Central memory CD4-positive, alpha-beta T cell (primary cell): ENCODE results near the gene SNX7.

Experiments used
- DNase-seq: peaks from one replicate; pipeline ENCODE4 v3.0.0; 2022

SNX7 gene

GRCh38 chr1:98697781-98698180, 36.3 kb downstream of the SNX7 start:
- DNase-seq: no peak

GRCh38 chr1:98698625-98699024, 37.1 kb downstream of the SNX7 start:
- DNase-seq: no peak

- DNase-seq: no peak
Observed at GRCh38 chr1:98700228-98700627, 38.7 kb downstream of the SNX7 start.

- DNase-seq: no peak
Observed at GRCh38 chr1:98702976-98703375, 41.5 kb downstream of the SNX7 start.

GRCh38 chr1:98704474-98704873, 43.0 kb downstream of the SNX7 start:
- DNase-seq: no peak

- DNase-seq: no peak
Observed at GRCh38 chr1:98704971-98705370, 43.5 kb downstream of the SNX7 start.

- DNase-seq: no peak
Observed at GRCh38 chr1:98705591-98705990, 44.1 kb downstream of the SNX7 start.

GRCh38 chr1:98706173-98706843, 44.8 kb downstream of the SNX7 start:
- DNase-seq: no peak

- DNase-seq: no peak
Observed at GRCh38 chr1:98707556-98707955, 46.0 kb downstream of the SNX7 start.

- DNase-seq: no peak
Observed at GRCh38 chr1:98709906-98710305, 48.4 kb downstream of the SNX7 start.

- no peak for DNase-seq
Observed at GRCh38 chr1:98723574-98723973, 62.1 kb downstream of the SNX7 start.

- DNase-seq: no peak
Observed at GRCh38 chr1:98732985-98733781, 71.7 kb downstream of the SNX7 start.

- DNase-seq: no peak
Observed at GRCh38 chr1:98733782-98734112, 72.2 kb downstream of the SNX7 start.

- DNase-seq: no peak
Observed at GRCh38 chr1:98735756-98736155, 74.2 kb downstream of the SNX7 start.

- DNase-seq: no peak
Observed at GRCh38 chr1:98737835-98738234, 76.3 kb downstream of the SNX7 start.

GRCh38 chr1:98739762-98740161, 78.2 kb downstream of the SNX7 start:
- no peak for DNase-seq

- no peak for DNase-seq
Observed at GRCh38 chr1:98741164-98741563, 79.6 kb downstream of the SNX7 start.

- peak; percentile 3 for DNase-seq
Observed at GRCh38 chr1:98749152-98749756, 87.7 kb downstream of the SNX7 start.

- no peak for DNase-seq
Observed at GRCh38 chr1:98754176-98754575, 92.7 kb downstream of the SNX7 start.

- DNase-seq: no peak
Observed at GRCh38 chr1:98761219-98761865, 99.8 kb downstream of the SNX7 start.

GRCh38 chr1:98763488-98764150, 102.1 kb downstream of the SNX7 start:
- DNase-seq: no peak

- no peak for DNase-seq
Observed at GRCh38 chr1:98764485-98764884, 103.0 kb downstream of the SNX7 start.

- DNase-seq: no peak
Observed at GRCh38 chr1:98766255-98766654, 104.7 kb downstream of the SNX7 start.
